Measurements from ENCODE around the gene BCL7A. TPM values are rescaled to one million over a fixed set of nuclear protein-coding genes. Genes with fewer than 3 reads are reported as not detected.

The BCL7A gene
- polyA plus RNA-seq, 1 of the 3 experiments (the other 2 are of a cell fraction), result 34.0 TPM

DNA sequence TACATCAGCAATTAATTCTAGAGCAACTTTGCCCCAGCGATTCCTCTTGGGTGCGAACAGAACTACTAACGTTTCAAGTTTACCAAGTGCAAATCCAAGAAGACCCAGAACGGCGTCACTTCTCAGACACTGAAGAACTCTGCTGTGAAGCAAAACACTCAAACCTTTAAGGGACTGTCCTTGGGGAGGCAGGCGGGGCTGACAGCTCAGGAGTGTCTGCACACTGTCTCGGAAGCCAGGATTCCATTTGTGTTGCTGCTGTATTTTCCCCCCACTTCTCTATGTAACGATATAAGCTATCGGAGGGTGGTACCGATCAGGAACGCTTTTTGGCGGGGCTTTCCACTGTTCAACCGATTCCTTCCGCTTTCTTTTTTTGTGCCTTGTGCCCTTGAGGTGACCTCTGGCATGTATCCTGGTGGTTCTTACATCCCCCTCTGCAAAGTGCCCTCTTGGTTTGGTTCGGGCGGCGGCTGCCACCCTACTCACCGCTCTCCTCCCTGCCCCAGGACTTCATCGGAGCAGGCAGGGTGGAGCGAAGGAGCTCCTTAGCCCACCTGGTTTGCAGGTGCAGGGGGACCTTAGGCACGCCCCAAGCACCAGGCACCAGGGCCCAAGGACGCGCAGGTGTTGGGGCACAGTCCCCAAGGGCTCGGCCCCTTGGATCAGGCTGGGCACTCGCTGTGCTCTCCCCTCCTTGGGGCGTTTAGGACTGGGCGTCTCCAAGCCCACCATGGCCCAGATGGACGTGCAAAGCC lies 37.7 kb downstream of the BCL7A start:
- H3K9ac ChIP-seq, result no peak overlapping the region
- CTCF ChIA-PET, result interaction anchor here (2.4 kb wide), 1 partner anchor 64 kb away, joined by 13 read pairs; no protein-coding TSS in a partner anchor
- DNase-seq, result no peak
- H3K4me1 ChIP-seq (ENCODE audit: control insufficient read depth in 1 of 2, insufficient read depth in 2 of 2, low read depth in 1 of 2, low read length in 1 of 2), result peaks cover 18 to 22% of the 10 kb centered on the region in 2 experiments; a peak in 3 of 4 replicates
- H3K9me2 ChIP-seq, result no peaks in the 10 kb centered on the region
- H3F3A ChIP-seq (replicated peaks; ENCODE audit: insufficient read depth), result peaks cover 33% of the 10 kb centered on the region
- no peak overlapping the region for H3K4me3 ChIP-seq (ENCODE audit: low read depth in 2 of 2, low read length in 1 of 2)
- TF ChIP-seq FOXJ3 (CRISPR knock-in tag; IDR thresholded peaks at IDR 0.05) (no peak), MEF2A (IDR thresholded peaks at IDR 0.05; ENCODE audit: borderline replicate concordance, low read depth) (no peak), RXRA (IDR thresholded peaks at IDR 0.05; ENCODE audit: borderline replicate concordance, low read depth) (no peak), MXI1 (IDR thresholded peaks at IDR 0.05; ENCODE audit: low read depth, low read length) (no peak), FOXM1 (IDR thresholded peaks at IDR 0.05; ENCODE audit: low read depth) (no peak)
- TF ChIP-seq, protein P1, sequence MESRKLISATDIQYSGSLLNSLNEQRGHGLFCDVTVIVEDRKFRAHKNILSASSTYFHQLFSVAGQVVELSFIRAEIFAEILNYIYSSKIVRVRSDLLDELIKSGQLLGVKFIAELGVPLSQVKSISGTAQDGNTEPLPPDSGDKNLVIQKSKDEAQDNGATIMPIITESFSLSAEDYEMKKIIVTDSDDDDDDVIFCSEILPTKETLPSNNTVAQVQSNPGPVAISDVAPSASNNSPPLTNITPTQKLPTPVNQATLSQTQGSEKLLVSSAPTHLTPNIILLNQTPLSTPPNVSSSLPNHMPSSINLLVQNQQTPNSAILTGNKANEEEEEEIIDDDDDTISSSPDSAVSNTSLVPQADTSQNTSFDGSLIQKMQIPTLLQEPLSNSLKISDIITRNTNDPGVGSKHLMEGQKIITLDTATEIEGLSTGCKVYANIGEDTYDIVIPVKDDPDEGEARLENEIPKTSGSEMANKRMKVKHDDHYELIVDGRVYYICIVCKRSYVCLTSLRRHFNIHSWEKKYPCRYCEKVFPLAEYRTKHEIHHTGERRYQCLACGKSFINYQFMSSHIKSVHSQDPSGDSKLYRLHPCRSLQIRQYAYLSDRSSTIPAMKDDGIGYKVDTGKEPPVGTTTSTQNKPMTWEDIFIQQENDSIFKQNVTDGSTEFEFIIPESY (IDR thresholded peaks at IDR 0.05; ENCODE audit: borderline replicate concordance, low read depth), result no peak
- TF ChIP-seq, protein P2, sequence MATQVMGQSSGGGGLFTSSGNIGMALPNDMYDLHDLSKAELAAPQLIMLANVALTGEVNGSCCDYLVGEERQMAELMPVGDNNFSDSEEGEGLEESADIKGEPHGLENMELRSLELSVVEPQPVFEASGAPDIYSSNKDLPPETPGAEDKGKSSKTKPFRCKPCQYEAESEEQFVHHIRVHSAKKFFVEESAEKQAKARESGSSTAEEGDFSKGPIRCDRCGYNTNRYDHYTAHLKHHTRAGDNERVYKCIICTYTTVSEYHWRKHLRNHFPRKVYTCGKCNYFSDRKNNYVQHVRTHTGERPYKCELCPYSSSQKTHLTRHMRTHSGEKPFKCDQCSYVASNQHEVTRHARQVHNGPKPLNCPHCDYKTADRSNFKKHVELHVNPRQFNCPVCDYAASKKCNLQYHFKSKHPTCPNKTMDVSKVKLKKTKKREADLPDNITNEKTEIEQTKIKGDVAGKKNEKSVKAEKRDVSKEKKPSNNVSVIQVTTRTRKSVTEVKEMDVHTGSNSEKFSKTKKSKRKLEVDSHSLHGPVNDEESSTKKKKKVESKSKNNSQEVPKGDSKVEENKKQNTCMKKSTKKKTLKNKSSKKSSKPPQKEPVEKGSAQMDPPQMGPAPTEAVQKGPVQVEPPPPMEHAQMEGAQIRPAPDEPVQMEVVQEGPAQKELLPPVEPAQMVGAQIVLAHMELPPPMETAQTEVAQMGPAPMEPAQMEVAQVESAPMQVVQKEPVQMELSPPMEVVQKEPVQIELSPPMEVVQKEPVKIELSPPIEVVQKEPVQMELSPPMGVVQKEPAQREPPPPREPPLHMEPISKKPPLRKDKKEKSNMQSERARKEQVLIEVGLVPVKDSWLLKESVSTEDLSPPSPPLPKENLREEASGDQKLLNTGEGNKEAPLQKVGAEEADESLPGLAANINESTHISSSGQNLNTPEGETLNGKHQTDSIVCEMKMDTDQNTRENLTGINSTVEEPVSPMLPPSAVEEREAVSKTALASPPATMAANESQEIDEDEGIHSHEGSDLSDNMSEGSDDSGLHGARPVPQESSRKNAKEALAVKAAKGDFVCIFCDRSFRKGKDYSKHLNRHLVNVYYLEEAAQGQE (IDR thresholded peaks at IDR 0.05; ENCODE audit: low read depth, low read length), result no peak
- POLR2A ChIA-PET, result no interaction called here
- no peaks in the 10 kb centered on the region for H4K20me1 ChIP-seq (ENCODE audit: insufficient read depth)
- H3K27me3 ChIP-seq (ENCODE audit: insufficient read depth), result no peaks in the 10 kb centered on the region
- H3K4me2 ChIP-seq, result no peak overlapping the region
- 96% methylated on average over 26 of the region's 28 CpGs for WGBS (ENCODE audit: low lambda C conversion rate)
- peaks cover 19 to 37% of the 10 kb centered on the region in 2 experiments for H3K36me3 ChIP-seq (replicated peaks in 1 of 2; ENCODE audit: control insufficient read depth in 1 of 2, insufficient read depth in 2 of 2, low read length in 1 of 2)
- H3K79me2 ChIP-seq (ENCODE audit: insufficient read depth), result peaks cover 12% of the 10 kb centered on the region; the same call in 1 of the 2 replicates
- no peak overlapping the region for H2AFZ ChIP-seq (ENCODE audit: low read depth)
- no peaks in the 10 kb centered on the region for H3K9me3 ChIP-seq
- no peak overlapping the region for H3K27ac ChIP-seq (ENCODE audit: low read depth in 2 of 2, low read length in 1 of 2)

DNA sequence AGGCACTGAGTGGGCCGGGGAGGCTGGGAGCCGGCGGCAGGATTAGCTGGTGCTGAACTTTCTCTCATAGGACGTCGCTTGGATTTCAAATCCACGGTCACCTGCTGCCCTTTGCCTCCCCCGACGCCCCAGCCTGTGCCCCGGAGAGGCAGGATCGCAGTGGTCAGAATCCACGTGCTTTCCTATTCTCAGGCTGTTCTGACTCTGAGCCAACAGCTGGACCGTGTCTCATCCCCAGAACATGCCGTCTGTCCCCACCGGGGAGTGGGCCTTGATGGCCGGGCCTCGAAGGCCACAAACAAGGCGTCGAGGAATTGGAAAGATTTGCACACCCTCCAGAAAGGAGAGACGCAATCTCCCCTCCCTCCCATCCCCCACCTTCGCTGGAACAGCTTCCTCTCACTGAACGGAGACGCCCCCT lies 38.4 kb downstream of the BCL7A start:
- no peaks in the 10 kb centered on the region for H3K9me3 ChIP-seq
- CTCF ChIA-PET, result no interaction called here
- 94% methylated on average over 22 of the region's 22 CpGs for WGBS (ENCODE audit: low lambda C conversion rate)
- peaks cover 7% of the 10 kb centered on the region; the same call in 1 of the 2 replicates for H3K79me2 ChIP-seq (ENCODE audit: insufficient read depth)
- H3K9ac ChIP-seq, result no peak overlapping the region
- DNase-seq, result no peak
- POLR2A ChIA-PET, result no interaction called here
- peaks cover 13 to 33% of the 10 kb centered on the region in 2 experiments for H3K36me3 ChIP-seq (replicated peaks in 1 of 2; ENCODE audit: control insufficient read depth in 1 of 2, insufficient read depth in 2 of 2, low read length in 1 of 2)
- H3K4me3 ChIP-seq (ENCODE audit: low read depth in 2 of 2, low read length in 1 of 2), result no peak overlapping the region
- H3K4me2 ChIP-seq, result no peak overlapping the region
- peaks cover 25 to 27% of the 10 kb centered on the region in 2 experiments; a peak in 3 of 4 replicates for H3K4me1 ChIP-seq (ENCODE audit: control insufficient read depth in 1 of 2, insufficient read depth in 2 of 2, low read depth in 1 of 2, low read length in 1 of 2)
- H4K20me1 ChIP-seq (ENCODE audit: insufficient read depth), result no peaks in the 10 kb centered on the region
- H3K27me3 ChIP-seq (ENCODE audit: insufficient read depth), result no peaks in the 10 kb centered on the region
- H3K27ac ChIP-seq (ENCODE audit: low read depth in 2 of 2, low read length in 1 of 2), result no peak overlapping the region
- TF ChIP-seq RCOR1 (IDR thresholded peaks at IDR 0.05; ENCODE audit: low read length) (no peak), ELF1 (IDR thresholded peaks at IDR 0.05) (no peak), GABPA (IDR thresholded peaks at IDR 0.05; ENCODE audit: low read depth) (no peak), FOSL2 (IDR thresholded peaks at IDR 0.05; ENCODE audit: borderline replicate concordance, low read depth) (no peak), TCF12 (IDR thresholded peaks at IDR 0.05) (no peak), GATA2 (CRISPR knock-in tag; IDR thresholded peaks at IDR 0.05) (no peak), FOXJ3 (CRISPR knock-in tag; IDR thresholded peaks at IDR 0.05) (no peak)
- no peak overlapping the region for H2AFZ ChIP-seq (ENCODE audit: low read depth)
- H3F3A ChIP-seq (replicated peaks; ENCODE audit: insufficient read depth), result peaks cover 37% of the 10 kb centered on the region
- no peaks in the 10 kb centered on the region for H3K9me2 ChIP-seq
